ENCODE results near the gene UQCRC2.
A peak's percentile ranks its signal among the peaks of the same experiment; 100 is the strongest.
"Not testable (repeated sequence)": the region's sequence is repeated elsewhere in the genome, so short reads cannot be mapped to it uniquely, and the experiment has no call there.

UQCRC2 gene

DNA sequence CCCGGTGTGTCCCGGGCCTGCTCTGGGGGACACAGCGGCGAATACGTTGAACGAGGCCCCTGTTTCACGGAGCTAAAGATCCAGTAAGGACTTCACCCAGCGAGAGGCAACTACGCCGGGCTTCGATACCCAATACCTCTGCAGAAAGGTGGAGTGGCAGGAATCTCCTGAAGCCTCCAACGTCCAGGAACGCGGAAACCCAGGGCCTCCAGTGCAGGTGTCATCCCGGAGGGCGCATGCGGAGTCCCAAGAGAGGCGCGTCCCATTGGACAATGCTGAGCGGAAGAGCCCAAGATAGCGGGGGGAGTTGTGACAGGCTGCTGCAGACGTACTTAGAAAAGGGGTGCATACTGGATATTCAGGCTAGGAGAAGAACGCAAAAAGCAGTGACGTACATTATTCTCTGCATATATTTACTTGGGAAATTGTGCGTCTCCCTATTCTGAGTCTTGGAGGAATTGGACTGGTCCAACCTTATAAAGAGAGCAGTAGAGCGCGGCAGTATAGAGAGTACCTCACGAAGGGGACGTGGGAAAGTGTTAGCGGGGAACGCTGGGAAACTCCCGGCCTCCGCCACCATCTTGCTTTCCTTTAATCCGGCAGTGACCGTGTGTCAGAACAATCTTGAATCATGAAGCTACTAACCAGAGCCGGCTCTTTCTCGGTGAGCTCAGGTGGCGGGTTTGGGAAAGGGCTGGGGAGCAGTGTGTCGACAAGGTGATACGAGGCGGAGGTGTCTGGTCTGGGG, at the start of gene UQCRC2:
Gene UQCRC2, plus strand, starts transcription at position 569 of the 748 bp plus-strand sequence. Its CDS starts 63 bp downstream, at position 632.
- DNase-seq (ENCODE audit: low read depth): peak; percentile 89

DNA sequence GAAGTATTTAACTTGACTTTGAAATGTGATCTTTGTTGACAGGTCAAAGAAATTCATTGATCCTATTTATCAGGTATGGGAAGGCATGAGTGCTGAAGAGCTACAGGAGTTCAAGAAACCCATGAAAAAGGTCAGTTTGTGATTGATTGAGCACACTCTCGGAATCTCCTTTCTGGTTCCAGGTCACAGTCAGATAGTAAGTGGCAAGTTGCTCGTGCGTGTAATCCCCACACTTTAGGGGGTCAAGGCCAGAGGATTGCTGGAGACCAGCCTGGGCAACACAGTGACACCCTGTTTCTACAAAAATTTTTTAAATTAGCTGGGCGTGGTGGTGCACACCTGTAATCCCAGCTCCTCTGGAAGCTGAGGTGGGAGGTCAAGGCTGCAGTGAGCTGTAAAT, 20.5 kb upstream of the UQCRC2 start:
- DNase-seq (ENCODE audit: low read depth): not testable (repeated sequence)

DNA sequence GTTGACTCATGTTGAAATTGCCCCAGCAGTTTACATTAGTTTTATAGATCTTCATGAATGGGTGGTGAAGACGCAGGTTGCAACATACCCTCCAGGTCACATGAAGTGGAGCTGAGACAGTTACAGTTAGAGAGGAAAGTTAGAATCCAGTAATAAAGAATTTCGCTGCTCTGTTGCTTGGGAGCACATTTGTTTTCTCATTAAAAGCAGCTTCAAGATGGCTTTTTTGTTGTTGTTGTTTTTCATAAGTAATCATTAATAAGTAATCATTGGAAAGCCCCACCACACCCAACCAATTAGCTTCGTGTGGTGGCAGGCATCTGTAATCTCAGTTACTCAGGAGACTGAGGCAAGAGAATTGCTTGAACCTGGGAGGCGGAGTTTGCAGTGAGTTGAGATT, 19.8 kb upstream of the UQCRC2 start:
- not testable (repeated sequence) for DNase-seq (ENCODE audit: low read depth)

DNA sequence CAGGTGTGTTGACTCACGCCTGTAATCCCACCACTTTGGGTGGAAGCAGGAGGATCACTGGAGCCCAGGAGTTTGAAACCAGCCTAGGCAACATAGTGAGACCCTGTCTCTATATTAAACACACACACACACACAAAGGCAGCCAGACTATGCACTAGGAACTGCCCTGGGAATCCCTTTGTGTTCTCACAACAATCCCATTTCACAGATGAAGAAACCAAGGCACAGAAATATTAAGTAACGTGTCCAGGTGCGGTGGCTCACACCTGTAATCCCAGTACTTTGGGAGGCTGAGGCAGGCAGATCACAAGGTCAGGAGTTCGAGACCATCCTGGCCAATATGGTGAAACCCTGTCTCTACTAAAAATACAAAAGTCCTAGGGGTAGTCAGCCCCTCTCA, 19.4 kb upstream of the UQCRC2 start:
- not testable (repeated sequence) for DNase-seq (ENCODE audit: low read depth)

DNA sequence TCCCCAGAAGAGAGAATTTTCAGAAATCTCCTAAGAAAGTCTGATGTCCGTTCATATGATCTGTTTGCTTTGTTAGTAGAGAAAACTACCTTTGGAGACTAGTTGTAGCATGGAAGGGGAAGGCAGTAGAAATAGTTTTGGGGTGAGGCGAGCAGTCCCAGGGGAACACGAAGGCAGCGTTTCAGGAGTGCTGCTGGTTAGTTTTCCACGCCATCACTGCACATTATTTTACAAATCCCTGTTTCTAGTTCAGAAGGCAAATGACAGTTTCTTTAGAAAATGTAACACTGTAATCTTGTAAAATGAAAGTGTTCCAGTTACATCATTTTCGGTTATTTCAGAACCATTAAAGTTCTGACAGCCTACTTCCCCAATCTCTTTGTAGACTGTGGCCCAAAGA, 16.9 kb upstream of the UQCRC2 start:
- DNase-seq (ENCODE audit: low read depth): not testable (repeated sequence)

DNA sequence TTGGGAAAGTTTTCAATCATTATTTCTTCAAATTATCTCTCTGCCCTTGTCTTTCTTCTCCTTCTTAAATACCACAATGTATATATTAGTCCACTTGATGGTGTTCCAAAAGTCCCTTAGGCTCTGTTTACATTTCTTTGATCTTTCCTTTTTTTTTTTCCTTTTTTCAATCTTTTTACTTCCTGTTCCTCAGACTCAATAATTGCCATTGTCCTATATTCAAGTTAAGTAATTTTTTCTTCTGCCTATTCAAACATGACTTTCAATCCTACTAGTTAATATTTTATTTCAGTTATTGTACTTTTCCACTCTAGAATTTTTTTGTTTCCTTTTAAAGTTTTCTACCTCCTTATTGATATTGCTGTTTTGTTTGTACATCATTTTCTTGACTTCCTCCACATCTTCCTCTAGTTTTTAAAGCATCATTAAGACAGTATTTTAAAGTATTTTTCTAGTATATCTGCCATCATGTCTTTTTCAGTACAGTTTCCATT, 15.8 kb upstream of the UQCRC2 start:
- no peak for DNase-seq (ENCODE audit: low read depth)

DNA sequence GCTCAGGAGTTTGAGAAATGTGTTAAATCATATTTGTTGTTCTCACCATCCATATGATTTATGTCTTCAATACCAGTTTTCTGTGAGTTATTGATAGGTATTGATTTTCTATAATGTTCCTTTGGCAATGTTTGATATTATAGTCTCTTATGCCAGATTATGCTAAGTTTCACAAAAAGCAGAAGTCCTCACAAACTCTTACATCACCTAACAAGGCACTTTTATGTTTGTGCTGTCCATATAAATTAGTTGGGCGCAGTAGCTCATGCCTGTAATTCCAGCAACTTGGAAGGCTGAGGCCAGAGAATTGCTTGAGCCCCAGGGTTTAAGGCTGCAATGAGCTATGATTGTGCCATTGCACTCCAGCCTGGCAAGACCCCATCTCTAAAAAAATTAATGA, 12.6 kb upstream of the UQCRC2 start:
- DNase-seq (ENCODE audit: low read depth): no peak

DNA sequence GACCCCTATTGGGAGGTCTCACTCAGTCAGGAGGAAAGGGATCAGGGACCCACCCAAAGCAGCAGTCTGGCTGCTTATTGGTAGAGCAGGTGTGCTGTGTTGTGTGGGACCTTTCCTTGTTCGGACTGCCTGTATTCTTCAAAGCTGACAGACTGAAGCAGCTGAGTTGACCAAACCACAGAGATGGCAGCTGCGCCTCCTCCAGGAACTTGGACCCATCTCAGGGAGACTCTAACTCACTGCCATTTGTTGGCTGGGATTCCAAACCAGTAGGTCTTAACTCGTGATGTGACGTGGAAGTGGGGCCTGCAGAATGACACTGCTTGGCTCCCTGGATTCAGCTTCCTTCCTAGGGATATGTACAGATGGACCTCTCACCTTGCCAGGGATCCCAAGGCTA, 9.6 kb upstream of the UQCRC2 start:
- no peak for DNase-seq (ENCODE audit: low read depth)

DNA sequence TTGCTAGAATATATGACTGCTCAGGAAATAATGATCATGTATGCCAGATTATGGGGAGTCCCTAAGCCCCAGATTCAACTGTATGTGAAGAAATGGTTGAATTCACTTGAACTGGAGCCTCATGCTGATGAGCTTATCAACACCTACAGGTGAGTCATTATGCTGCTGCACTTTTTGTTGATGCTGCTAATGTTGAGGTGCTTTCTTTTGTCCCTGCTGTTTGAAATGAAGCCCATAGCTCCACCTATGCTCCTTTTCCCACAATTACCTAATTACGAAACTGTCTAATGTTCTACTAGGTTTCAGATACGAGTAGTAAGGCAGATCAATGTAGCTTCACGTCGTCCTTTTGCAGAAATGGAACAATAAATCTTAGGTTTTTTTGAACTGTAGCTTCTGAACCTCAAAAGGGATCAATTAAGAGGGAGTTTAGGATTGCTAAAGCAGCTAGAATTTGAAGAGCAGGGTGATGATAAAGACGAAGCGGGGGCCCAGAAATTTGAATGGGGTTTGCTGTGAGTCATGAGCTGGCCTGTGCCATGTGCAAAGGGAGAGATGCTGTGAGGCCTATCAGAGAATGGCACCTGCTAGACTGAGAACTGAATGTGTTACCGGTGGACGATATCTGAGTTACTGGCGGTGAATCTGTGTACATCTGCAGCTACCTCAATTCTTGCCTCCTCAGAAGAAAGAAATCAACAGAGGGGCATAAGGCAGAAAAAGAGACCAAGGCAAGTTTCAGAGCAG, 6.1 kb upstream of the UQCRC2 start:
- no peak for DNase-seq (ENCODE audit: low read depth)

DNA sequence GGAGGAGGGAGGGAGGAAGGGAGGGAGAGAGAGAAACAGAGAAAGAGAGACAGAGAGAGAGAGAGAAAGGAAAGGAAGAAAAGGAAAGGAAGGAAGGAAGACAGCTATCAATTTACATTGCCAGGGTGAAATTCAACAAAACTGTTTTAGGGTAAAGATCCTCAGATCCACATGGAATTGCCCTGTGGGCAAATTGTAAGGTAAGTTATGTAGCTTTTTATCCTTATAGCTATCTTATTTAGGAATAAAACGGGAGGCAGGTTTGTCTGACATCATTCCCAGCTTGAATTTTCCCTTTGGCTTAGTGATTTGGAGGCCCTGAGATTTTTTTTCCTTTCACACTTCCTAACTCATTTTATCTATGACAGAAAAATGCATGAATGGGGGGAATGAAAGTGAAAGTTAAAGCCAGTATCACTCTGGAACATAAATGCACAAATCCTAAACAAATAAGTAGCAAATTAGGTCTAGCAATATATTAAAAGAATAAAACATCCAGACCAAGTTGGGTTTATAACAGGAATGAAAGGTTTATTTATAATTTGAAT, 3.4 kb upstream of the UQCRC2 start:
- DNase-seq (ENCODE audit: low read depth): no peak

DNA sequence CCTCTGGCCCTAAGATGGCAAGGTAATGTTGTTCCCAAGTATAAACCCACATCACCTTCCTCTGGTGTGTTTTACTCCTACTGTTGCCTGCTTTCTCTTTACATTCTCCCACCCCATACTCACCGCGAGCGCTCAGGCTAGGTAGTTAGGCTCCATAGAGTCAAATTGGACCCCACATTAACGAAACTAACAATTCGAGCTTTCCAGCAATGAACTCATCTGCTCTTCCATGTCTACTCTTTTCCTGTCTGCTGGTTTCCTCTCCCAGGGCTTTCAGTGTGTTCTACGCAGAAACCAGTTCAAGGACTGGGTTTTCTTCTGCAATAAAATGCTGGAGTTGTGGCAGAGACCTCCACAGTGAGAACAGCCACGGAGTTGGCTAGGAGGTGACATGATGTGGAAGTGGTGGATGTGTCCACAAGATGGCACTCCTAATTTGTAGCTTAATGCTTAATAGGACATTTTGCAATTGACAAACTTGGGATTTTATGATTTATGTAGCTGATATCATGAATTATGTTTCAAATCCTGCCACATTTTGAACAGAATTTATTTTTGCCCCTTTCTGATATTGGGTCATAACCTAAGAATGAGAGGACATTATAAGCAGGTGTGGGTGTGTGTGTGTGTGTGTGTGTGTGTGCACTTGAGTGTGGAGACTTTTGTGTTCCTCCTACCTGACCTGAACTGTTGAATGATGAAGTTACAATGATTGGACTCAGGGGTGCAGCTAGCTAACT, 2.2 kb upstream of the UQCRC2 start:
- peak; percentile 30 for DNase-seq (ENCODE audit: low read depth)

DNA sequence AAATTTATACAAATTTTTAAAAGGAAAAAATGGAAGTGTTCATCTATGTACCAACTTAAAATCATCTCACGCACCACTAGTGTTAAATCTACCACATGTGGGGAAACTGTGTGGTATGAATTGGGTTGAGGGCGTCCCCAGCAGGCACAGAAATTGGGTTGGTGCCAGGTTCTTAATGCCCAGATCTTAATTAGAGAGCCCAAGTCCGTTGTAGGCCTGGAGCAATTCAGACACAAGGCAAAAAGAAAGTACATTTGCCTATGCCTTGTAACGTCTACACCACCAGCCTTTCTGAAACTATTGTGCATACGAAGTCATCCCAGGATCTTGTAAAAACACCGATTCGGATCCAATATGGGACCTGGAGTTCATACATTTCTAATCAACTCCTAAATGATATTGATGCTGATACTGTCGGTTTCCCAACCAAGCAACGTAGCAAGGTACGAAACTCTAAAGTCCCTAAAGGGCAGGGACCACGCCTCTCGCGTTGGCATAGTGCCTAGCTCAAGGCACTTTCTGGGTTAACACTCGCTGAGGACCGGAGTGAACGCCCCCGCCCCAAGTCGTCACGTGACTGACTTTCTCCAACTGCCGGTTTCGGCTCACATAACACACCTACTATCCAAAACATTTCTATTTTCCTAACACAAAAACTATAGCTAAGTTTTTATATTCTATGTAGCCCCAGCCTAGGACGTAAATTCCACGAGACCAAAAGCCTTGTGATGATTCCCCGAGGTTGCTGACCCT, 945 bp upstream of the UQCRC2 start:
- peak; percentile 53 for DNase-seq (ENCODE audit: low read depth)

DNA sequence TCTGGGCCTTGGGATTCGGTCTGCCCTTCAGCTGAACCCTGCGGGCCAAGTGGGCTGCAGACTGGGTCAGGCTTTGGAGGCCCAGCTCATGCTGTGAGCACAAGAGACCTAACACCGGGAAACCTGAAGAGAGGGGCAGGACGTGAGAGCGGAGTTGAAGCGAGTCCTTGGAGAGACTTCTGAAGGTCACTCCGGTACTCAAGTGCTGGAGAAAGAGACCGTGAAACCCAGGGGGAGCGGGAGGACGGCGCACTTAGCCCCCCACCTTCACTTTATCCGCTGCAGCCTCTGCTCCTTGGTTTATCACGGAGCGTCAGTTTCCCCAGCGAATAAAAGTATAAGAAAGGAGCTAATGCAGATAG, 361 bp downstream of the UQCRC2 start:
- no peak for DNase-seq (ENCODE audit: low read depth)

DNA sequence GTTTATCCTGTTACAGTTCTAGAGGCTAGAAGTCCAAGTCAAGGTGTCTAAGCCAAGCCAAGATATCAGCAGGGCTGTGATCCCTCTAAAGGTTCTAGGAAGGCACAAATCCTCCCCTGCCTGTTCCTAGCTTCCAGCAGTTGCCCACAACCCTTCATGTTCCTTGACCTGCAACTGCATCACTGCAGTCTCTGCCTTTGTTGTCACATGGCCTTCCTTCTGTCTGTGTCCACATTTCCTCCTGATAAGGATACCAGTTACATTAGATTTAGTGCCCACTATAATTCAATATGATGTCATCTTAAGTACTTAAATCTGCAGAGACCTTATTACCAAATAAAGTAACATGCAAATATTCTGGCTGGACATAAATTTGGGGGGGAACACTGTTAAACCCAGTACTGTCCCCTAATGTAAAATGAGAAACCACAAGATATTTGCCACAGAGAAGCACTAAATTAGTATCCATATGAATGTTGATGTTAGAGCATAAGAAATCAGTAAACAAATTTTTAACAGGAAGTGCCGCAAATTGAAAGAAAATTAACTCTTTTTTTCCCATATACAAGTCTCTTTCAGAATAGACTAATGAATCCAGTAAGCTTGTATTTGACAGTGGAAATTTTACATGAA, 4.7 kb downstream of the UQCRC2 start:
- no peak for DNase-seq (ENCODE audit: low read depth)

DNA sequence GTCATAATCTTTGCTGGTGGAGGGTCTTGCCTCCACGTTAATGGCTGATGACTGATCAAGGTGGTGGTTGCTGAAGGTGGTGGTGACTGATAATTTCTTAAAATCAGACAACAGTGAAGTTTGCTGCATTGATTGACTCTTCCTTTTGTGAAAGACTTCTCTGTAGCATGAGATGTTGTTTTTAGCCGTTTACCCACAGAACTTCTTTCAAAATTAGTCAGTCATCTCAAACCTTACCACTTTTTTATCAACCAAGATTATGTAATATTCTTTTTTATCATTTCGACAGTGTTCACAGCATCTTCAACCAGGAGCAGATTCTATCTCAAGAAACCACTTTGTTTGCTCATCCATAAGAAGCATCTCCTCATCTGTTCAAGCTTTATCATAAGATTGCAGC, 5.9 kb downstream of the UQCRC2 start:
- no peak for DNase-seq (ENCODE audit: low read depth)

DNA sequence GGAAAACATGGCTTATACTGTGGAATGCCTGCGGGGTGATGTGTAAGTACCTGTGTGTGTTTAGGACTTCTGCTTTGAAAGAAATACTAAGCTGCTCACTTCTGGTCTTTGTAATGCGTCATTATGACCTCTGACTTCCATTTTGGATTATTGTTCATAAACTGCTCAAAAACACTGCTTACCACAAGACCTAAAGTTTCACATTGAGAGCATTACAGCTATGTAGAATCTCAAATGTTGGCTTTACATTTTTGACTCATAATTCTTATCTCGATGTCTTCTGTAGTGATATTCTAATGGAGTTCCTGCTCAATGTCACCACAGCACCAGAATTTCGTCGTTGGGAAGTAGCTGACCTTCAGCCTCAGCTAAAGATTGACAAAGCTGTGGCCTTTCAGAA, 9.3 kb downstream of the UQCRC2 start:
- DNase-seq (ENCODE audit: low read depth): no peak

DNA sequence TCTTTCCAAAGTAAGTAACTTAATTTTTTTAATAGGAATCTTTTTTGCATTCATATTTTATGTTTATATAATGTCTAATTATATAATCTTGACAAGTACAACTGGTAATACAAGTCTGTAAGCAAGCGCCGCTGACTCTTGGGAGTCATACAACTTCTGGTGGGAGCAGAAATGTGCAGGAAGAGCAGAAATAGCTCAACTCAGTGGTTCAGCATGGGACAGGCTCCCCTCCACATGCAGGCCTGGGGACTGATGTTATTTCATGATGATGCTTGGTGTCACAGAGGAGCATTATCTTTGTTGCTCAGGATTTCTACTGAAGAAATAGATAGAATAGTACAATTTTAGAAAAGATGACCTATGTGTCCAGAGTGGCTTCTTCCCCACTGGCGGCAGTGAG, 10.7 kb downstream of the UQCRC2 start:
- no peak for DNase-seq (ENCODE audit: low read depth)

DNA sequence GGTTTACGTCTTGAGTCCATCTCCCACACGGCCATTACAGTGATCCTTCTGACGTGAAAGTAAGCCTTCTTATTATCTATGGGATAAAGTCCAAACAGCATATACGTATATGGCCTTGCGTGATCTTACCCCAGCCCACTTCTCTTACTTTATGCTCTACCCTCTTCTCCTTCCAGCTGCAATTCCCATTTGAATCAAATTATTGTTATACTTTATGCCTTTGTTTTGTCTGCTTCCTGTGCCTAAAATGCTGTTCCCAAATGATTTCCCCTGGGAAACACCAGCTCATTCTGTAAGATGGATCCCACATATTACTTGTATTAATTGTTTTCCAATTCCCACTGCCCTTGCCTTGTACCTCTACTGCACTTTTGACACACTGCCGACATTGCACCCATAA, 11.2 kb downstream of the UQCRC2 start:
- no peak for DNase-seq (ENCODE audit: low read depth)

DNA sequence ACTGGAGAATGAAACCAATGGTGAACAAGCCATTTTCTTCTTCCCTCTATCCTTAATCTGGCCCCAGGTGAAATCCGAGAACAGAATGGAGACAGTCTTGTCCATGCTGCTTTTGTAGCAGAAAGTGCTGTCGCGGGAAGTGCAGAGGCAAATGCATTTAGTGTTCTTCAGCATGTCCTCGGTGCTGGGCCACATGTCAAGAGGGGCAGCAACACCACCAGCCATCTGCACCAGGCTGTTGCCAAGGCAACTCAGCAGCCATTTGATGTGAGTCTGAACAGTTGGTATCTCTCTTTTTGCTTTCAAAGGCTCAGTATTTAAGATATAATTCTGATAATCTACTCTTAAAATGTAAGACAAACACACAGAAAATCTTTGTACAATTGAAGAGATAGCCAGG, 18.7 kb downstream of the UQCRC2 start:
- no peak for DNase-seq (ENCODE audit: low read depth)

DNA sequence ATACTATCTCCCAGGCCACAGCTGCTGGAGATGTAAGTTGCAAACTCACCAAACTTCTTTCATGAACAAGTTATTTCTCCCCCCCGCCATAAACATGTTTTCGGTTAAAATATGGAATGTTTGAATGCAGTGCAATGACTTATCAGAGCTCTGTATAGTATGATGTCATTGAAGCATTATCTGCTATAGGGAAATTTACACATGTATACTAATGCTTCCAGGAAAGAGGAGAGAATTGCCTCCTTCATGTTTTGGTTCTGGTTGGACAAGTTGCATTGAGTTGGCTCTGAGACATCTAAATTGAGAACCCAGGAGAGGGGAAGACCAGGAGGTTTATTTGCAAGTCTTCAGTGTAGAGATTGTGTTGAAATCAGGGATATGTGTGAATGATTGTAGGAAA, 20.8 kb downstream of the UQCRC2 start:
- DNase-seq (ENCODE audit: low read depth): no peak

DNA sequence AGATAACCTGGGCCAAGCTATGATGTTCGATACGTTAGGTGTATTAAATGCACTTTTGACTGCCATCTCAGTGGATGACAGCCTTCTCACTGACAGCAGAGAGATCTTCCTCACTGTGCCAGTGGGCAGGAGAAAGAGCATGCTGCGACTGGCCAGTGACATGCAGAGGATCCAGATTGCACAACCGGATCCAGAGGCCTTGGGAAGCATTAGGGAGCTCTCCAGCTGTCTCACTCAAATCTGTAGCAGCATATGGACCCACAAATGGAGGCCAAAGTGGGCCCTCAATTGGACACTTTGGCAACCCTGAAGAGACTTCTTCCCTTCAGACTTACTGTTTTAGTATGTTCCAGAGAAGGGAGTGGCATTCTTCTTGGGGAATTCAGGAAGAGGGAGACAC, 26.9 kb downstream of the UQCRC2 start:
- DNase-seq (ENCODE audit: low read depth): no peak

Measured in fibroblast of gingiva (primary cell).